Central memory CD4-positive, alpha-beta T cell (primary cell): Measurements from ENCODE around the gene ACBD6.

ENCODE experiments used
- DNase-seq: peaks from one replicate; pipeline ENCODE4 v3.0.0; 2022

Gene ACBD6

DNA sequence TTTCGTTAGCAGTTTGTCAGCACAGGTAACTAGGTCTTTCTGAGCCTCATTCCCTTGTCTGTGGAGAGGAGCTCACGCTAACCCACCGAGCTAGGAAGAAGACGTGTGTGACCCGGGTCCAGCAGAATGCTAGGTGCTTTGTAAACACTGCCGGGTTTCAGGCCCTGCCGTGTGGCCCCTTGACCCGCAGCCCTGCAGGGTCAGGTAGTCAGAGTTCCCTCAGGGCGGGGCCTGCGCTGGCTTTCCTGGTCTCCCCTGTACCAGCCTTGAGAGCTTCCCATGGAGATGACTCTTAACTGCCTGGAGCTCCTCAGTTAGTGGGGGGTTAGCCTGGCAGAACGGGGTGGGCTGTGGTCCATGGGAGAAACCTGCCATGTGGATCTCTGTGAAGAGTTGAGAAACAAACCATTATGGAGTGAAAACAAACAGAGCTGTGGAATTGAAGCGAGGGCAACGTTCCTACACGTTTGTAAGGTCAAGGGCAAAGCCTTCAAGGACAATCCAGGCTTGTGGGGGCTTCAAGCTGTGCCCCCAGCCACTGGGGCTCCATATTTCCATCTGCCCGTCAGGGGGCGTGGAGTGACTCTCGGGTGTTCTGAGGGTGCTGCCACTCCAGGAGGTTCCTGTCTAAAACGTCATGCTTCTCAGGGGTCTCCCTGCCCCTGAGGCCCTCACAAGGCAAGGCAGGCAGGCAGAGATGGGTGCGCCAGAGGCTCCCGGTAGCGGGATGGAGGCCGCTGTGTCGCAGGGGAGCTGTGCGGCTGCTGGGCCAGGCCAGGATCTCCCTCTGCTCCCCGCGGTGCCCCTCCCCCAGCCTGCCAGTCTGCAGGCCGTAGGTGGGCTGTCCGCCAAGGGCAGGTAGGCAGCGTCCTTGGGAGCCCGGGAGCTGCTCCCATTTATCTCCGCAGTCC, 248.5 kb downstream of the ACBD6 start:
- no peak for DNase-seq

DNA sequence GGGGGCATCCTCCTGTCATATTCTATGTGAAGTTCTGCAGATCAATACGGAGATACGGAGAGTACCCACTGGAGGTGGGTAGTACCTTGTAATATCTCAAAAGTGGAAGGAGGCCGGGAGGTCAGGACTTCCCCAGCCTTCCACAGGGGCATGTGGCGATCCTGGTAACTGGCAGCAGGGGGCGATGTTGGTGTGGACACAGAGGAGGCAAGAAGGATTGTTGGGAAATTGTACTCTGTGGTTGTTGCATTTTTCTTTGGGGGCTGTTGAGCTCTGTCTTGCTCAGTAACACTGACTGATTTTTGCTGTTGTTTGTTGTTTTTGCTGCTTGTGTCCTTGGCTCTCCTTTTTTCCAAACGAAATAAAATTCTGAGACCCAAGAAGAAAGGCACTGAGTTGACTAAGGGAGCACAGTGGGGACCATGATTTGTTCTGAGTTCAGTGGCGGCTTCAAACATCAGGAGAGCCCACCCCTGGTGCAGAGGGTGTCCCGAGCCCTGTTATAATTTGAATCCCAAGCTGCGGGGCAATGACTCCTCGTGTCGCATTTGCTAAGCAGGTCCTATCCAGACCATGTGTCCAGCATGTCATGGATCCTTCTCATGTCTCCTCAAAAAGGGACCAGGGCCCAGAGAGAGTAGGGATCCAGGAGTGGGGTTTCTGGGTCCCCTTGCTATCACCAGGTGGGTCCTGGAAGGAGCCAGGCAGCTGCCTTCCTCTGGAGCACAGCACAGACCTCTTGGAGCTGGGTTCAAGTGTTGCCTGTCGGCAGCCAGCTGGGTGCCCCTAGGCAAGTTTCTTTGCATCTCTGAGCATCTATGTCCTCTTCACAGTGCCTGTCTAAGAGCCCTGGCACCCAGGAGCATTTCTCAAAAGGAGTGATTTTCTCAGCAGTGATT, 249.5 kb downstream of the ACBD6 start:
- peak; percentile 39 for DNase-seq

DNA sequence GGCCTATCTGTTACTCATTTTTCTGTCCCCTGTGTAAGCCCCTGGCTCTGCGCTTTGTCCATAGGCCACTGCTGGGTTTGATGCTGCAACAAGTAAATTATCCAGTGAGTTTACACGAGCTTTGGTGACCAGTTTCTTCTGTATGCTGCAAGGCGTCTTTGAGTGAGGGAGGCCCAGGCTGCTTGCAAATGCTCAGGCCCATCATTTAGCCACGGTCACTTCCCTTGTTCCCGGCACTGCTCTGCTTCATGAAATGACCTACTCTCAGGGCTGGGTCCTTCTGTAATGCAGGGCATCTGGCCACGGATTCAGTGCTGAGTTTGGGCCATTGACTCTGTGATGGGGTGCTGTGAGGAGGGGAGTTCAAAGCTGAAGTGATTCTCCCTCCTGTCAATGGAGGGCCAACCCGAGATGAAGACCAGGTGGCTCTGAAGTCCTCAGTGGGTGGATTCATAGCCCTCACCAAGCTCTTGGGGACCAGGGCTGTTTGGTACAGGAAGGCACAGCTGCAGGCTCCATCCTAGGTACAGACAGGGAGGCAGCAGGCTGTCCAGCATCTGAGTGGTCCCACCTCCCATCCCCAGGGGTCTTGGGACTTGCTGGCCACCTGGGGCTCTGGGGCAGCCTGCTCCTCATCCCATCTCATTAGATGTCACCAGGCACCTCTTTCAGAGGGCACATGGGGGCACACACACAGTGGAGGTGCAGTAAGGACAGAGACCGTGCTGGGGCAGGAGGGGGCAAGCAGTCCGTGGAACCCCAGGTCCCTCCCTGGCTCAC, 250.7 kb downstream of the ACBD6 start:
- DNase-seq = no peak

DNA sequence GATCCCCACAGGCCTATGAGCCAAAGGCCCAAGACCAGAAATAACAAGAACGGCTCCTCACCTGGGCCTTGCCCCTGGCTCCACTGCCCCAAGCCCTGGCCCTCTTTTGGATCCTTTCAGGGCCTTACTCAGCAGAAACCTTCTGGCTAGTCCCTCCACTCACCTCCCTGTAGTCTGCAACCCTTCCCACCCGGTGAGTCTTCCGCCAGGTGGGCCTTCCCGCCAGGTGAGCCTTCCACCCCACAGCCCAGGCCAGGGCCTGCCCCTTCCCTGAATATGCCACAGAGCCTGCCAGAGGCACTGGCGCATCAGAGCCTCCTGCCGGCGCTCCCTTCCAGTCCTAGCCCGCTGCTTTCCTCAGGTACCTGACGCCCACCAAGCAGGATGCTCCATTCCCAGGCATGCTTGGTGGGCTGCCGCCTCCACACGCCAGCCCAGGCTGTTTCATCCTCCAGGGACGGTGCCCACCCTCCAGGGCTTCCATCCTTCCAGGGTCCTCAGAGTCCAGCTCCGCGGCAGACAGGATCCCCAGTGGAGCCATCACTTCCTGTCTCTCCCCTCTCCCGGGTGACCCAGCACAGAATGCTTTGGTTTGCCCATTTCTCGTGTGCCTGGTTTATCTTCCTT, 251.4 kb downstream of the ACBD6 start:
- DNase-seq = no peak

DNA sequence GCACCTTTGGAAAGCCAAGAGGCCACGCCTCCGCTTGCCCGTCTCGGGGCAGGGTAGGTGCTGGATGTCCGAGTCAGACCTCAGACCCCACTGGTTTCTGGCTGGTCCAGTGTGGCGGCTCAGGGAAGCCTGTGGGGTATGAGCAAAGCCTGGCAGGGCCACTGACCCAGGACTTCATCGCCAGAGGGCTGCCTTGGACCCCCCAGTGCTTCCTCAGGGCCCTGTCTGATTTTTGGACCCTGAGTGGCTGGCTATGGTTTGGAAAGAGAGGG, 251.9 kb downstream of the ACBD6 start:
- no peak for DNase-seq

DNA sequence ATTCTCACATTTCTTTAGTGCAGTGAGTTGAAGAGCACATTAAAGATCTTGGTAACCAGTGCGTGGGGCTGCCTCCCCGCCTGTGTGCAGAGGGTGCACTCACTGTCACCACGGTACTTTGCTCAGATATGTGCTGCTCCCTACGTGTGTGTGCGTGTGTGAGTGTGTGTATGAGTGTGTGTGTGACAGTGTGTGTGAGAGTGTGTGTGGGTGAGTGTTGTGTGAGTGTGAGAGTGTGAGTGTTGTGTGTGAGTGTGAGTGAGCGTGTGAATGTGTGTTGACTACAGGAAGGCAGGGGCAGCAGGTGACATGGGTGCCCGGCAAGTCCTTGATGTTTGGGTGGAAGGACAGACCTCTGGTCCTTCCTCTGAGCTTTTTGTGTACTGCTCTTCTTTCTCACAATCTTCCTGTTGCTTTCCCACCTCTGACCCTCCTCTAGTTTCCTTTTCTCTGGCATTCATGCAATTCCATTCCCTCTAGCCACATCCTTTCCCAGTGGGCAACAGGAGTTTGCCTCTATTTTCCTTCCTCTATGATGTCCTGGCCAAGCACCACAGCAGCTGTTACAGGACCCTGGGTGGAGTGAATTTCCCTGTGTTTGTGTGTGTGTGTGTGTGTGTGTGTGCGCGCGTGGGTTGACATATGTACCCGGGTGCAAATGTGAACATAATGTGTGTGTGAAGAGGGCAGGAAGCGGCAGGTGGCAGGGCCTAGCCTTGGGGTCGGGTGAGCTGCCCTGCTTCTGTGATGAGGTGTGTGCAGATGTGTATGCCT, 252.5 kb downstream of the ACBD6 start:
- DNase-seq = no peak

DNA sequence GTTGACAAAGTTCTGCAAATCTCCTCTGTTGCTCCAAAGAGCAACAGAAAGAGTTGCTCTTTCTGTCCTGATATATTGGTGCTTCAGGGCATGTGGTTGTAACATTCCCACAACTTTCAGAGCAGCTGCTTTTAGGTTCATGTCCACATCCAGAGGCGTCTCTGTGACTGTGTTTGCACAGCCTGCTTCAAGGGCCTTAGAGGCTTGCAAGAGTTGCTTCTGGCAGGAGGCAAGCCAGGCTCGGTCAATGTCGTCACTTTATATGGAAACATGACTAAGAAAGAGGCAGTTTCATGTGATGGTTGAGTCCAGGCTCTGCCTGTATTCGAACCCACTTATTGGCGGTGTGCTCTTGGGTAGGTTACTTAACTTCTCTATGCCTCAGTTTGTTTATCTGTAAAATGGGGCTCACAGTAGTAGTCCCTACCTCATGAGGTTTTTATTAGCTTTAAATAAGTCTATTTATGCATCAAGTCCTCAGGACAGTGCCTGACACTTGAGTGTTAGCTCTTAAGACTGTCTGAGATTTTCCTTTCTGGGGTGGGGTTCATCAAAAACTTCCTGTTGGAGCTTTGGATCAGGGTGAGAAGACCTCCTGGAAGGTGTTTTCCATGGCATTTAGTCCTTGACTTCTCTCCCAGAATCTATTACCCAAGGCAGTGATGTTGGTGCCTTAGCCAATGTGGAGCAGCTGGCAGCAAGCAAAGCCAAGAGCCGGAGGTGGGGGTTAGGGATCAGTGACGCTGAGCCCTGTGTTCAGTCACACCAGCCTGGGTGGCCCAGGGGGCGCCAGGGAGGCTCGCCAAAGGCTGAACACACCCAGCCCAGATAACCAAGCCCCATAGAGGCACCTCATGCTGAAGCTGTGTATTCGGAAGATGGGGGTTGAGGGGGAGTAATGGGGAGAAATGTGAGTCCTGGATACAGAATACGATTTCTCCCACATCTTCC, 253.4 kb downstream of the ACBD6 start:
- no peak for DNase-seq

DNA sequence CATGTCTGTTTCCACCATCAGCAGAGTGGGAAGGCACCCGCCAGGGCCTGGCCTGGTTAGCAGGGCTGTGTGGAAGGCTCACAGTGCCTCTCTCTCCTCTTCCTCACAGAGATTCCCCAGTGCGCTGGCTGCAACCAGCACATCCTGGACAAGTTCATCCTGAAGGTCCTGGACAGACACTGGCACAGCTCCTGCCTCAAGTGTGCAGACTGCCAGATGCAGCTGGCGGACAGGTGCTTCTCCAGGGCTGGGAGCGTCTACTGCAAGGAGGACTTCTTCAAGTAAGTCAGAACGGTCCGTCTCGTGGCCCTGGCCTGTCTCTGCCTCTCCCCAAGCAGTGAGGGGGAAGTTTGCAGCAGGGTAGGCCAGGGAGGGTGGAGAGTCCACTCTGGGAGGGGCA, 254.2 kb downstream of the ACBD6 start:
- no peak for DNase-seq

DNA sequence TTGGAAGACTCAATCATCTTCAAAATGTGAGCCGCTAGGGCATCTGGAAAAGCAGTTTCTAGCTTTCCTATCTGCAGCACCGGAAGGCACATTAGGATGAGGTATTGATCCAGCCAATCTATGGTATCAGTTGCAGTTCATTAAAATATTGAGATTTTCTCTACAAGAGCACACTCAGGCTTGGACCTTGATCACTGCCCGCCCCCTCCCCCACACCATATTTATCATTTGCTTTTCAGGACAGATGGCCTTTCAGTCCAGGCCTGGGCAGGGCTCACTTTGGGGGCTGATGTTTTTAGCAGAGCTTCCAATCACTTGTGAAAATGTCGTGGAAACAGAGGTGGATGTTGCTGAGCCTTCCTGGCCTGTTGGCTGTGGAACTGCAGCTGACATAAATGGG, 254.8 kb downstream of the ACBD6 start:
- DNase-seq = no peak

DNA sequence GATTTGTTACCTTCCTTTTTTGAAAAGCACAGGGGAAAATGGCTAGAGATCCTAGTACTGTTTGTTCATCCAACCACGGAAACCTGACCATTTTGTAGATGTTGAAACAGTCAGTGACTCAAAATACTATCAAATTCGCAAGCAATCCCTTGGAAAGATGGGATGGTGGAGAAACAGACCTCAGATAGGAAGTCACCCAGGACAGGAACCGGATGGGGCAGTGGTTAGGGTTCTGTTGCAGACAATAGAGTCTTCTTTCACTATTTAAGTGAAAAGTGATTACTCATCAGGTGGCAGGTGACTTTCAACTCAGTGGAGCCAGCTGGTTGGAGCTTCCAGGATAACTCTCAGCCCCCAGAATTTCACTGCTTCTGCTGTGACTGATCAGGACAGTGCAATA, 255.3 kb downstream of the ACBD6 start:
- no peak for DNase-seq

DNA sequence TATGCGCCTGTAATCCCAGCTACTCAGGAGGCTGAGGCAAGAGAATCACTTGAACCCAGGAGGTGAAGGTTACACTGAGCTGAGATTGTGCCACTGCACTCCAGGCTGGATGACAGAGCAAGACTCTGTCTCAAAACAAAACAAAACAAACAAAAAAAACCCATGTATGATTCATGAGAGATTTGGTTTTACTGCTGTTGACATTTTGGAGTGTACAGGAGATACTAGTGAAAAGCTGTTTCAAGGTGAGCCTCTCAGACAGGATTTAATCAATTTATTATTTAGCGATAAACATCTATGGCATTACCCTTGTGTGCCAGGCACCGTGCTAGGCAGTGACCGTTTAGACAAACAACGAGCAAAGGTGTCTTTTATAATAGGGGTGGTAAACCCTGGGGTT, 255.8 kb downstream of the ACBD6 start:
- no peak for DNase-seq

DNA sequence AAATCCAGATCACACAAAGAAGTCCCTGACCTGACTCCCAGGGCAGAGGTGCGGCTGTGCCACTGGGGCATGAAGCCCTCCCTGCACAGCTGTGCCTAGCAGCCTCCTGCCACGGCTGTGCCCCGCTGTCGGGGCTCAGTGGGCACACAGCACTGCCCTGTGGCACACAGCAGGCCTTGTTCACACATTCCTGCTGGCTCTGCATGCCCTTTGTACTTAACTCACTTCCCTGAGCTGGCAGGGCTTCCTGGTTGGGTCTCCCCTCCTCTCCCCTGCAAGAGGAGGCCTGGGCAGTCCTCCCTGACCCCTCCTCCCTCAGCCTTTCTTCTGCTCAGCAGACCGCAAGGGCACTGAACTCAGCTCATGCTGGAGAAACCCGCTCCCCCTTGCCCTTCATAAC, 257.5 kb downstream of the ACBD6 start:
- no peak for DNase-seq

DNA sequence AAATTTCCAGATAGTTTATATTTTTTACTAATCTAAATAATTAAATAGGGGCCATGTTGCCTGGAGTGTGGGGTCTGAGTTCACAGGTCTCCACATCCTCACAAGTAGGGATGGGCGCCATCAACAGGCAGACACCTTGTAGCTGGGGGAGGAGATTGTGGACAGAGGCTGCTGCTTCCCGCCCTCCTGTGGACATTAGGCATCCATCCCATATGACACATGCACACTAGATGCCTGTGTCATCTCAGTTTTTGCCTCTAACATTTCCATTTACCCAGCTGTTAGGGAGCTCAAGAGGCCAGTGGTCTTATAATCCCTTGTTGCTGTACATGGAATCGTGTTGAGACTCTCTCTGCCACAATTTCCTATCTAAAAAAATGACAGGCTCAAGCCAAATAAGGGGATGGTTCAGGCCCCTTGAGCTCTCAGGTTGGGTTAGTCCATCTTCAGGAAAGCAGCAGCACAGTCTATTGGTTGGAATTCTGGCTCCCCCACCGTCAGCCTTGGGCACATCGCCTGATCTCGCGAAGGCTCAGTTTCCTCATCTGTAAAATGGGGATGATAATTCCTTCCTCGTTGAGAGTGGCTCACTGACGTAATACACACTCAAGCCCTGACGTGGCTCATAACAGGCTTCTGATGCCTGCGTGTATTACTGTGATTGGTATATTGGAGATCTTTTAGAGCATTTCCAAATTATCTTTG, 258.7 kb downstream of the ACBD6 start:
- no peak for DNase-seq

DNA sequence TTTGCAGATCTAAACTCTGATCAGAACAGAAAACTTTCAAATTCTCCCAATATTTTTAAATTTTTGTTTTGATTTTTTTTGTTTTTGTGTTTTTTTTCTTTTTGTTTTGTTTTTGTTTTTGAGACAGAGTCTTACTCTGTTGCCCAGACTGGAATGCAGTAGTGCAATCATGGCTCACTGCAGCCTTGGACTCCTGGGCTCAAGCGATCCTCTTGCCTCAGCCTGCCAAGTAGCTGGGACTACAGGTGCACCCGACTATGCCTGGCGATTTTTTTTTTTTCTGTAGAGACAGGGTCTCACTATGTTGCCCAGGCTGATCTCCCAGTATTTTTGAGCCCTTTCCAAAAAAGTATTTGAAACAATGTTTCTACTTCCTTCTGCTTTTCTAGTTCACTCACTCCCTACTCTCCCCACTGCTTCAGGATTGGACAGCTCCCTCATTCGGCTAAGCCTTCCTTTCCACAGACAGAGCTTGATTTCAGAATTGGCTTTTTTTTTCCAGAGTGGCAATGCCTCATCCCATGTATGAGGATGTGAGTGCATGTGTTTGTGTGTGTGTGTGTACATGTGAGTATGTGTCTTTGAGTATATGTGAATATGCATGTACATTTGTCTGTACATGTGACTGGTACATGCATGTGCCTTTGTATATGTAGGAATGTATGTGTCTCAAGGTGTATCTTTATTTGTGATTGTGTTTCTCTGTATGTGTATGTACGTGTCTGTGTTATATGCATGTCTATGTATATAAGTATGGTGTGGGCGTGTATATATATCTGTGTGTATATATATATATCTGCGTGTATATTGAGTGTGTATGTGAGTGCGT, 260.4 kb downstream of the ACBD6 start:
- no peak for DNase-seq

DNA sequence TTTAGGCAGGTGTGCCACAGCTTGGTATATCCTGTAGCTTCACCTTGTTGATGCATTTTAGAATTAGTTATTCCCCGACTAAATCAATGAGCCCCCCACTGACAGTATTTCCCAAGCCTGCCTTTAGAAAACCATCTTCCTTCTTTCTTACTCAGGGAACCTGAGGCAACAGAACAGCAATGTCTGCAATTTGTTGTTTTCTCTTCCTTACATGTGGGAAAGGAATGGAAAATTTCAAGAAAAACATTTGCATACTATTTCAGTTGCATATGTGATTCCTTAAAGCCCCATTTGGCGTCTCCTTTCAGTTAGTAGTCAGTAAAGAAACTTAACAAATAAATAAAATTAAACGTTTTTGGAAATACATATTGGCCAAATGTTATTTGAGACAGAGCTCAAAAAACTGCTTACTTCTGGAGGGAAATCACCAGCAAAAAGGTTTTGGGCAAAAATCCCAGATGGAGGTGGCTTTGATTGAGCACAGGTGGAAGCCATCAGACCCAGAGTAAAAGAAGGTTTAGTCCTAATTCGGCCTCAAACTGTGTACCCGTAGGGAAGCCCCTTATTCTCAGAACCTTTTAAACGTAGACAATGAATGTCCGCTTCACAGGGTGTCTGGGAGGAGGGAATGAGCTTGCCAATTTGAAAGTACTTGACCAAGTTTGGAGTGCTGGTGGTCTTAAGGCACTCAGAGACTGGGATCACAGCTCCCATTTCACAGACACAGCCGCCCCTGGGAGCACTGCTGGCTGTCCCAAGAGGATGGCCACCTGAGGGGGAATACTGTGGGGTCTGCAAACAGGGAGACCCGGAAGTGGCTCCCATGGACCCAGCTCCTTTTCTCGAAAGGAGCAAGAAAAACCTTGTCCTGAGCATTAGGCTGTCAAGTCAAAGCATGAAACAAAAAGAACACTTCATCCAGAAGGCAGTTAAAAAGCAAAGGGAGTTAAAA, 263.0 kb downstream of the ACBD6 start:
- no peak for DNase-seq

DNA sequence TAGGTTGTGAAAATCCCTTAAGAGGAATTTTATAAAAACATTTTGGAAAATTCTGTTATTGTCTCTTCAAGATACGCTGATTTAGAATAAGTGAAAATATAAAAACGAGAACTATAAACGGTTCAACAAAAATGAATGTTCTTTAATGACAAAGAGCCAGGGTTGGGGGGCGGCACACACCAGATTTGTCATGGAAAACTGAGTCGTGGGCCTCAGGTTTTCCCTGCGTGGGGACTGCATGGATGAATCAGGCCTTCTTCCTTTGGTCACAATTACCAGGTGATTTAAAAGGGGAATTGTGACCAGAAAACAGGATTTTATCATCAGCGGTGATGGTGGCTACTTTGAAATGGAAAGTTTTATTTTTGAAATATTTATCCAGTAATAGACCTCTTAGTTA, 263.7 kb downstream of the ACBD6 start:
- no peak for DNase-seq
